HCT116 (cell line): ENCODE measurements around the gene ABTB2. TPM values are rescaled to one million over a fixed set of nuclear protein-coding genes. Genes with fewer than 3 reads are reported as not detected.

ENCODE experiments used
- ATAC-seq: fragments of 200-7000 bp; cut with Tn5 transposase; 2 replicates; pipeline ENCODE4 v1.9.1; 2020; ENCODE audit warnings: mild to moderate bottlenecking, moderate library complexity
- BruUV-seq: library from RNA; stranded (reverse); fragments of 400-500 nt; replicated peaks from 2 replicates; lab custom pipeline; 2021; lab: Mats Ljungman, UMichigan
- CTCF ChIA-PET: fragments of 300-600 bp; sonication (Branson Sonifier 250); formaldehyde crosslinking; loops from one replicate; lab custom pipeline; 2021; ENCODE audit warnings: antibody characterized with exemption; lab: Charles Lee
- POLR2A ChIA-PET: fragments of 300-600, 350-600 bp; sonication (Branson Sonifier 250); formaldehyde crosslinking; loops from one replicate; lab custom pipeline; 2021; ENCODE audit warnings: antibody characterized with exemption; lab: Charles Lee
- RAD21 ChIA-PET, 2 experiments: fragments of 300-600 bp; sonication (Branson Sonifier 250); formaldehyde crosslinking; loops; one replicate each; lab custom pipeline; 2023; ENCODE audit warnings: low total read pairs in 2 of 2; ENCODE audit not compliant: uncharacterized antibody in 2 of 2, unreplicated experiment in 2 of 2, low non-redundant PET in 1 of 2; lab: Charles Lee
- DNase-seq: peaks from one replicate; pipeline ENCODE4 v3.0.0-alpha.2; 2010; ENCODE audit warnings: low read depth, low spot score
- H2AFZ ChIP-seq: fragments of 200-600 bp; shearing (Covaris generic), sonication (generic); 2 replicates; pipeline ENCODE4 v1.6.1; 2017; ENCODE audit warnings: low read depth, mixed run types, mixed read lengths, antibody characterized with exemption, low read length; ENCODE audit not compliant: poor library complexity, severe bottlenecking
- H3K27ac ChIP-seq: 2 replicates; pipeline ENCODE4 v1.5.1; 2012; ENCODE audit warnings: low read depth, low read length
- H3K27me3 ChIP-seq: fragments of 200-600 bp; sonication (generic); 2 replicates; pipeline ENCODE4 v1.6.1; 2016; ENCODE audit warnings: mixed run types, low read length, mixed read lengths; ENCODE audit not compliant: insufficient read depth
- H3K36me3 ChIP-seq, 2 experiments: fragments of 200-500 bp in 1 of 2; fragments of 200-600 bp in 1 of 2; sonication (Bioruptor generic) in 1 of 2; sonication (generic) in 1 of 2; 2 replicates each; pipeline versions ENCODE4 v1.5.1 to v1.6.1; 2014 to 2016; ENCODE audit warnings: low read length in 2 of 2, inconsistent platforms in 1 of 2, mixed read lengths in 1 of 2, mixed run types in 1 of 2; ENCODE audit not compliant: insufficient read depth in 2 of 2, control insufficient read depth in 1 of 2
- H3K4me1 ChIP-seq, 2 experiments: fragments of 200-600 bp in 1 of 2; sonication (generic) in 1 of 2; 2 replicates each; pipeline versions ENCODE4 v1.5.1 to v1.6.1; 2012 to 2017; ENCODE audit warnings: low read length in 2 of 2, inconsistent platforms in 1 of 2, mild to moderate bottlenecking in 1 of 2, mixed read lengths in 1 of 2, mixed run types in 1 of 2, moderate library complexity in 1 of 2; ENCODE audit not compliant: insufficient read depth in 2 of 2, control insufficient read depth in 1 of 2
- H3K4me2 ChIP-seq: fragments of 200-600 bp; sonication (generic); 2 replicates; pipeline ENCODE4 v1.6.1; 2017; ENCODE audit warnings: mixed run types, low read length, mixed read lengths
- H3K4me3 ChIP-seq, 2 experiments: fragments of 200-600 bp in 1 of 2; sonication (generic) in 1 of 2; replicated peaks in 1 of 2; 2 replicates each; pipeline ENCODE4 v1.5.1; 2011 to 2016; ENCODE audit warnings: low read length in 2 of 2, control low read depth in 1 of 2, low read depth in 1 of 2, mild to moderate bottlenecking in 1 of 2, mixed read lengths in 1 of 2, mixed run types in 1 of 2
- H3K79me2 ChIP-seq: fragments of 200-600 bp; sonication (generic); 2 replicates; pipeline ENCODE4 v1.6.1; 2017; ENCODE audit warnings: mild to moderate bottlenecking, mixed run types, low read length, moderate library complexity, mixed read lengths; ENCODE audit not compliant: insufficient read depth
- H3K9ac ChIP-seq: fragments of 200-600 bp; sonication (generic); 2 replicates; pipeline ENCODE4 v1.6.1; 2016; ENCODE audit warnings: low read length, mixed read lengths
- H3K9me2 ChIP-seq: fragments of 200-600 bp; sonication (generic), shearing (Covaris generic); 2 replicates; pipeline ENCODE4 v1.6.1; 2017; ENCODE audit warnings: mixed run types, mild to moderate bottlenecking, moderate library complexity; ENCODE audit not compliant: insufficient read depth
- H3K9me3 ChIP-seq, 2 experiments: fragments of 200-500 bp in 1 of 2; fragments of 200-600 bp in 1 of 2; sonication (Bioruptor generic) in 1 of 2; sonication (generic) in 1 of 2; 2 replicates each; pipeline ENCODE4 v1.6.1; 2014 to 2017; ENCODE audit warnings: low read length in 2 of 2, mixed read lengths in 2 of 2, inconsistent platforms in 1 of 2, low read depth in 1 of 2, mild to moderate bottlenecking in 1 of 2, mixed run types in 1 of 2, moderate library complexity in 1 of 2; ENCODE audit not compliant: control insufficient read depth in 1 of 2, insufficient read depth in 1 of 2
- H4K20me1 ChIP-seq: fragments of 200-600 bp; sonication (generic), shearing (Covaris generic); 2 replicates; pipeline ENCODE4 v1.6.1; 2017; ENCODE audit warnings: mixed run types, mild to moderate bottlenecking, moderate library complexity; ENCODE audit not compliant: insufficient read depth
- CBX3 ChIP-seq: IDR thresholded peaks from 2 replicates; pipeline ENCODE4 v1.6.1; 2012; ENCODE audit warnings: low read depth
- CEBPB ChIP-seq: IDR thresholded peaks from 2 replicates; pipeline ENCODE4 v1.6.1; 2012; ENCODE audit warnings: low read depth
- EGR1 ChIP-seq: IDR thresholded peaks from 2 replicates; pipeline ENCODE4 v1.6.1; 2012; ENCODE audit warnings: low read depth
- ELF1 ChIP-seq: IDR thresholded peaks from 2 replicates; pipeline ENCODE4 v1.6.1; 2012; ENCODE audit warnings: low read depth, borderline replicate concordance
- EZH2phosphoT487 ChIP-seq: fragments of 200-600 bp; IDR thresholded peaks from 2 replicates; pipeline ENCODE4 v1.6.1; 2018; ENCODE audit warnings: antibody characterized with exemption, borderline replicate concordance
- FOSL1 ChIP-seq: IDR thresholded peaks from 2 replicates; pipeline ENCODE4 v1.6.1; 2012; ENCODE audit warnings: low read depth
- JUND ChIP-seq: IDR thresholded peaks from 2 replicates; pipeline ENCODE4 v1.6.1; 2012
- POLR2A ChIP-seq: IDR thresholded peaks from 2 replicates; pipeline ENCODE4 v1.7.0; 2011; ENCODE audit warnings: borderline replicate concordance; ENCODE audit not compliant: insufficient read depth, insufficient read length; ENCODE audit errors: extremely low read depth
- SP1 ChIP-seq: IDR thresholded peaks from 2 replicates; pipeline ENCODE4 v1.6.1; 2012; ENCODE audit warnings: low read depth
- SRF ChIP-seq: IDR thresholded peaks from 2 replicates; pipeline ENCODE4 v1.6.1; 2012; ENCODE audit warnings: low read depth
- TCF7L2 ChIP-seq: IDR thresholded peaks from 2 replicates; pipeline ENCODE4 v1.7.0; 2011; ENCODE audit warnings: borderline replicate concordance, inconsistent platforms; ENCODE audit not compliant: insufficient read depth, insufficient read length; ENCODE audit errors: extremely low read depth
- YY1 ChIP-seq: IDR thresholded peaks from 2 replicates; pipeline ENCODE4 v1.6.1; 2011; ENCODE audit warnings: low read length, low read depth, moderate library complexity, mild to moderate bottlenecking; ENCODE audit not compliant: insufficient replicate concordance; ENCODE audit errors: extremely low read depth
- ZFX ChIP-seq: fragments of 450-650 bp; IDR thresholded peaks from 2 replicates; pipeline ENCODE4 v1.6.1; 2017
- ZNF274 ChIP-seq: fragments of 200-500 bp; sonication (Bioruptor generic); IDR thresholded peaks from 2 replicates; pipeline ENCODE4 v1.6.1; 2014; ENCODE audit warnings: mild to moderate bottlenecking, low read depth, low read length, inconsistent platforms
- intact Hi-C: fragments of 100-400 bp; cut with micrococcal nuclease; formaldehyde crosslinking; loops from 2 replicates; pipeline ENCODE4 v1.10.0; 2022
- total RNA-seq: library from RNA; stranded (reverse); gene quantifications from one replicate; pipeline ENCODE4 v1.2.1, GENCODE V29; 2021; ENCODE audit not compliant: unreplicated experiment
- TF ChIP-seq, protein P1 (sequence below): IDR thresholded peaks from 2 replicates; pipeline ENCODE4 v1.6.1; 2011; ENCODE audit warnings: mild to moderate bottlenecking, low read length, moderate library complexity; ENCODE audit not compliant: insufficient replicate concordance; ENCODE audit errors: extremely low read depth
- TF ChIP-seq, protein P2 (sequence below), 3 experiments: fragments of 200-600 bp in 1 of 3; sonication (generic) in 1 of 3; IDR thresholded peaks in 2 of 3; conservative IDR thresholded peaks in 1 of 3; 2 replicates each; pipeline ENCODE4 v1.5.1; 2012 to 2017; ENCODE audit warnings: low read depth in 2 of 3, low read length in 2 of 3, antibody characterized with exemption in 1 of 3, borderline replicate concordance in 1 of 3, control low read depth in 1 of 3, mild to moderate bottlenecking in 1 of 3, mixed read lengths in 1 of 3, mixed run types in 1 of 3, moderate library complexity in 1 of 3; ENCODE audit not compliant: insufficient read depth in 1 of 3
- TF ChIP-seq, protein P3 (sequence below): IDR thresholded peaks from 2 replicates; pipeline ENCODE4 v1.6.1; 2012
- TF ChIP-seq, protein P4 (sequence below): IDR thresholded peaks from 2 replicates; pipeline ENCODE4 v1.6.1; 2012

The ABTB2 gene
- total RNA-seq, 1 experiment from 2014 or later = 6.8 TPM

DNA sequence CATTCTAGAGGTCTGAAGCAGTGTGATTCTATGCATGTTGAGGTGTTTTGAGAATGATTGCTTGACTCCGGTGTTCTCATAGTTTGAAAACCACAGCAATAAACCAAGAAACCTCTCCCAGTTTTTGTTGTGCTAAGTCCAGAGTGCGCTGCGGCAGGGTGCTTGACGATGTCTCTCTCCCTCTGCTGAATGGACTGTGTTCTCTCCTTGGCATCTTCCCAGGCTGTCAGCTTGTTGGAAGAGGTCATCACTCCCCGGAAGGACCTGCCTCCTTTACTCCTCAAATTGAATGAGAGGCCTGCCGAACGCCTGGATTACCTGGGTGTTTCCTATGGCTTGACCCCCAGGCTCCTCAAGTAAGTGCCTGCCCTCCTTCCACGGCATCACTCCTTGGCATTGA lies 221.4 kb downstream of the ABTB2 start:
- TF ChIP-seq JUND = no peak
- TF ChIP-seq, protein P1, sequence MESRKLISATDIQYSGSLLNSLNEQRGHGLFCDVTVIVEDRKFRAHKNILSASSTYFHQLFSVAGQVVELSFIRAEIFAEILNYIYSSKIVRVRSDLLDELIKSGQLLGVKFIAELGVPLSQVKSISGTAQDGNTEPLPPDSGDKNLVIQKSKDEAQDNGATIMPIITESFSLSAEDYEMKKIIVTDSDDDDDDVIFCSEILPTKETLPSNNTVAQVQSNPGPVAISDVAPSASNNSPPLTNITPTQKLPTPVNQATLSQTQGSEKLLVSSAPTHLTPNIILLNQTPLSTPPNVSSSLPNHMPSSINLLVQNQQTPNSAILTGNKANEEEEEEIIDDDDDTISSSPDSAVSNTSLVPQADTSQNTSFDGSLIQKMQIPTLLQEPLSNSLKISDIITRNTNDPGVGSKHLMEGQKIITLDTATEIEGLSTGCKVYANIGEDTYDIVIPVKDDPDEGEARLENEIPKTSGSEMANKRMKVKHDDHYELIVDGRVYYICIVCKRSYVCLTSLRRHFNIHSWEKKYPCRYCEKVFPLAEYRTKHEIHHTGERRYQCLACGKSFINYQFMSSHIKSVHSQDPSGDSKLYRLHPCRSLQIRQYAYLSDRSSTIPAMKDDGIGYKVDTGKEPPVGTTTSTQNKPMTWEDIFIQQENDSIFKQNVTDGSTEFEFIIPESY = no peak
- TF ChIP-seq YY1 = no peak
- TF ChIP-seq ELF1 = no peak
- TF ChIP-seq ZFX = no peak
- TF ChIP-seq FOSL1 = no peak
- TF ChIP-seq SRF = no peak
- no peak for TF ChIP-seq POLR2A
- TF ChIP-seq CBX3 = no peak
- TF ChIP-seq, protein P2, sequence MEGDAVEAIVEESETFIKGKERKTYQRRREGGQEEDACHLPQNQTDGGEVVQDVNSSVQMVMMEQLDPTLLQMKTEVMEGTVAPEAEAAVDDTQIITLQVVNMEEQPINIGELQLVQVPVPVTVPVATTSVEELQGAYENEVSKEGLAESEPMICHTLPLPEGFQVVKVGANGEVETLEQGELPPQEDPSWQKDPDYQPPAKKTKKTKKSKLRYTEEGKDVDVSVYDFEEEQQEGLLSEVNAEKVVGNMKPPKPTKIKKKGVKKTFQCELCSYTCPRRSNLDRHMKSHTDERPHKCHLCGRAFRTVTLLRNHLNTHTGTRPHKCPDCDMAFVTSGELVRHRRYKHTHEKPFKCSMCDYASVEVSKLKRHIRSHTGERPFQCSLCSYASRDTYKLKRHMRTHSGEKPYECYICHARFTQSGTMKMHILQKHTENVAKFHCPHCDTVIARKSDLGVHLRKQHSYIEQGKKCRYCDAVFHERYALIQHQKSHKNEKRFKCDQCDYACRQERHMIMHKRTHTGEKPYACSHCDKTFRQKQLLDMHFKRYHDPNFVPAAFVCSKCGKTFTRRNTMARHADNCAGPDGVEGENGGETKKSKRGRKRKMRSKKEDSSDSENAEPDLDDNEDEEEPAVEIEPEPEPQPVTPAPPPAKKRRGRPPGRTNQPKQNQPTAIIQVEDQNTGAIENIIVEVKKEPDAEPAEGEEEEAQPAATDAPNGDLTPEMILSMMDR (IDR thresholded peaks at IDR 0.05 in 2 of 3, conservative IDR thresholded peaks at IDR 0.05 in 1 of 3; ENCODE audit: borderline replicate concordance in 1 of 3, insufficient read depth in 1 of 3, low read depth in 2 of 3, low read length in 2 of 3) = no peak
- no peak for TF ChIP-seq CEBPB
- TF ChIP-seq, protein P3, sequence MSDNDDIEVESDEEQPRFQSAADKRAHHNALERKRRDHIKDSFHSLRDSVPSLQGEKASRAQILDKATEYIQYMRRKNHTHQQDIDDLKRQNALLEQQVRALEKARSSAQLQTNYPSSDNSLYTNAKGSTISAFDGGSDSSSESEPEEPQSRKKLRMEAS = no peak
- TF ChIP-seq, protein P4, sequence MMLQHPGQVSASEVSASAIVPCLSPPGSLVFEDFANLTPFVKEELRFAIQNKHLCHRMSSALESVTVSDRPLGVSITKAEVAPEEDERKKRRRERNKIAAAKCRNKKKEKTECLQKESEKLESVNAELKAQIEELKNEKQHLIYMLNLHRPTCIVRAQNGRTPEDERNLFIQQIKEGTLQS = no peak
- no peak for TF ChIP-seq EGR1
- TF ChIP-seq SP1 = no peak
- no peak for TF ChIP-seq TCF7L2
- no peak for TF ChIP-seq ZNF274
- TF ChIP-seq EZH2phosphoT487 = no peak
- H3K4me1 ChIP-seq = no peaks in the 10 kb centered on the region
- no peak overlapping the region for H2AFZ ChIP-seq
- intact Hi-C loops = no loop called here
- no peak overlapping the region for H3K4me2 ChIP-seq
- RAD21 ChIA-PET = no interaction called here
- H3K36me3 ChIP-seq = peaks cover 59 to 82% of the 10 kb centered on the region in 2 experiments
- no peaks in the 10 kb centered on the region for H3K9me3 ChIP-seq
- H3K9ac ChIP-seq = no peak overlapping the region
- no peaks in the 10 kb centered on the region for H4K20me1 ChIP-seq
- no peaks in the 10 kb centered on the region; the same call in 1 of the 2 replicates for H3K79me2 ChIP-seq
- ATAC-seq (no peak), DNase-seq (no peak)
- CTCF ChIA-PET = no interaction called here
- H3K27ac ChIP-seq = no peak overlapping the region
- no peaks in the 10 kb centered on the region for H3K9me2 ChIP-seq
- no peaks in the 10 kb centered on the region for H3K27me3 ChIP-seq
- POLR2A ChIA-PET = no interaction called here
- no peak overlapping the region for H3K4me3 ChIP-seq
- no TSS peak for BruUV-seq
